ENCODE measurements around the gene TRAF1.

- TF ChIP-seq POLR2AphosphoS5 (IDR thresholded peaks at IDR 0.05) (no peak), POLR2A (IDR thresholded peaks at IDR 0.05) (no peak), CTCF (IDR thresholded peaks at IDR 0.05) (no peak)
Observed at GRCh38 chr9:120950421-120951388, 24.1 kb upstream of the TRAF1 start.

All from breast epithelium (tissue), 3 donors.